GM12872 (cell line): ENCODE results near the gene AQP1.

Experiments used
- CTCF ChIP-seq: IDR thresholded peaks from 3 replicates; pipeline ENCODE4 v1.5.1; 2011; ENCODE audit warnings: low read depth, mild to moderate bottlenecking, low read length, moderate library complexity; ENCODE audit not compliant: insufficient read depth

Gene AQP1

GRCh38 chr7:30900803-30901362 is 10.8 kb upstream of the AQP1 start:
- TF ChIP-seq CTCF = no peak

- no peak for TF ChIP-seq CTCF
Observed at GRCh38 chr7:30901856-30902255, 9.8 kb upstream of the AQP1 start.

- no peak for TF ChIP-seq CTCF
Observed at GRCh38 chr7:30902466-30902865, 9.2 kb upstream of the AQP1 start.

GRCh38 chr7:30903146-30903545 is 8.5 kb upstream of the AQP1 start:
- TF ChIP-seq CTCF = no peak

- TF ChIP-seq CTCF = no peak
Observed at GRCh38 chr7:30904561-30904960, 7.1 kb upstream of the AQP1 start.

- TF ChIP-seq CTCF = no peak
Observed at GRCh38 chr7:30905078-30906012, 6.3 kb upstream of the AQP1 start.

- no peak for TF ChIP-seq CTCF
Observed at GRCh38 chr7:30906014-30906413, 5.6 kb upstream of the AQP1 start.
